H1 (cell line): ENCODE data around the gene SLC22A31. TPM values are rescaled to one million over a fixed set of nuclear protein-coding genes. Genes with fewer than 3 reads are reported as not detected.

ENCODE experiments used
- CTCF ChIA-PET: fragments of 300-600 bp; sonication (Branson Sonifier 250); formaldehyde crosslinking; loops from one replicate; lab custom pipeline; 2021; ENCODE audit not compliant: partially characterized antibody; lab: Charles Lee
- POLR2A ChIA-PET: fragments of 300-600 bp; sonication (Branson Sonifier 250); formaldehyde crosslinking; loops from one replicate; lab custom pipeline; 2021; ENCODE audit warnings: inconsistent platforms; ENCODE audit not compliant: partially characterized antibody; lab: Charles Lee
- DNase-seq, 2 experiments: peaks; one replicate each; pipeline versions ENCODE4 v3.0.0 to v3.0.0-alpha.2; 2010 to 2022; ENCODE audit warnings: low spot score in 2 of 2, low read depth in 1 of 2, mixed read lengths in 1 of 2
- FAIRE-seq: peaks from 2 replicates; lab custom pipeline; 2011; peaks lifted over from hg19 to GRCh38; lab: Jason Lieb, UNC
- H2AFZ ChIP-seq: 2 replicates; pipeline ENCODE4 v1.8.1; 2012; ENCODE audit warnings: low read length, inconsistent platforms
- H2AK5ac ChIP-seq: 2 replicates; pipeline ENCODE4 v1.6.1; 2013; ENCODE audit warnings: low read depth, low read length
- H2BK120ac ChIP-seq: replicated peaks from 2 replicates; pipeline ENCODE3; 2013; ENCODE audit warnings: low read depth, low read length, inconsistent platforms
- H2BK12ac ChIP-seq: 2 replicates; pipeline ENCODE4 v1.6.1; 2013; ENCODE audit warnings: low read depth, low read length
- H2BK15ac ChIP-seq: 2 replicates; pipeline ENCODE4 v1.6.1; 2013; ENCODE audit warnings: low read length
- H2BK20ac ChIP-seq: 2 replicates; pipeline ENCODE4 v1.6.1; 2013; ENCODE audit warnings: low read length
- H2BK5ac ChIP-seq: 2 replicates; pipeline ENCODE4 v1.6.1; 2013; ENCODE audit warnings: low read depth, low read length
- H3K14ac ChIP-seq: 2 replicates; pipeline ENCODE4 v1.6.1; 2013; ENCODE audit warnings: inconsistent platforms; ENCODE audit not compliant: insufficient read length
- H3K18ac ChIP-seq: 2 replicates; pipeline ENCODE4 v1.6.1; 2013; ENCODE audit warnings: low read length; ENCODE audit errors: extremely low read depth
- H3K23ac ChIP-seq: 2 replicates; pipeline ENCODE4 v1.6.1; 2013; ENCODE audit warnings: inconsistent platforms; ENCODE audit not compliant: insufficient read length
- H3K23me2 ChIP-seq: 2 replicates; pipeline ENCODE4 v1.6.1; 2013; ENCODE audit warnings: low read depth, low read length
- H3K27ac ChIP-seq: 2 replicates; pipeline ENCODE4 v1.6.1; 2011; ENCODE audit warnings: low read depth, low read length, inconsistent platforms
- H3K27me3 ChIP-seq, 4 experiments: replicated peaks in 1 of 4; 1 replicate in 1 of 4; 2 replicates in 3 of 4; pipeline versions ENCODE4 v1.6.1 to v1.8.1; 2011 to 2013; ENCODE audit warnings: low read length in 3 of 4, mild to moderate bottlenecking in 3 of 4, inconsistent platforms in 2 of 4, mixed read lengths in 2 of 4, moderate library complexity in 1 of 4; ENCODE audit not compliant: control insufficient read depth in 3 of 4, insufficient read depth in 3 of 4; ENCODE audit errors: extremely low read depth in 1 of 4
- H3K36me3 ChIP-seq, 4 experiments: 2 replicates each; pipeline versions ENCODE4 v1.6.1 to v1.8.1; 2011 to 2013; ENCODE audit warnings: mild to moderate bottlenecking in 4 of 4, low read length in 3 of 4, moderate library complexity in 2 of 4, control low read depth in 1 of 4, inconsistent platforms in 1 of 4; ENCODE audit not compliant: insufficient read depth in 4 of 4, control insufficient read depth in 2 of 4
- H3K4ac ChIP-seq: replicated peaks from 2 replicates; pipeline ENCODE3; 2013; ENCODE audit warnings: low read length, low read depth, mixed read lengths, inconsistent platforms; ENCODE audit not compliant: insufficient read length
- H3K4me1 ChIP-seq, 4 experiments: replicated peaks in 1 of 4; 1 replicate in 1 of 4; 2 replicates in 3 of 4; pipeline versions ENCODE4 v1.6.1 to v1.8.1; 2011 to 2013; ENCODE audit warnings: low read length in 3 of 4, inconsistent platforms in 2 of 4, mixed read lengths in 1 of 4; ENCODE audit not compliant: insufficient read depth in 4 of 4, control insufficient read depth in 3 of 4
- H3K4me2 ChIP-seq, 2 experiments: 2 replicates each; pipeline versions ENCODE4 v1.6.1 to v1.8.1; 2011 to 2013; ENCODE audit warnings: low read depth in 2 of 2, low read length in 2 of 2, control low read depth in 1 of 2, inconsistent platforms in 1 of 2, mild to moderate bottlenecking in 1 of 2; ENCODE audit not compliant: insufficient read depth in 1 of 2
- H3K4me3 ChIP-seq, 4 experiments: fragments of 200-600, 300-600 bp in 1 of 4; sonication (generic), shearing (Covaris generic), sonication (Bioruptor Twin) in 1 of 4; 2 replicates each; pipeline versions ENCODE4 v1.5.1 to v1.8.1; 2011 to 2016; ENCODE audit warnings: low read length in 4 of 4, low read depth in 3 of 4, control low read depth in 2 of 4, inconsistent platforms in 2 of 4, mild to moderate bottlenecking in 2 of 4, mixed read lengths in 1 of 4, moderate library complexity in 1 of 4; ENCODE audit not compliant: insufficient read depth in 2 of 4; ENCODE audit errors: extremely low read depth in 1 of 4
- H3K56ac ChIP-seq: replicated peaks from 2 replicates; pipeline ENCODE3; 2013; ENCODE audit warnings: low read depth, mild to moderate bottlenecking, mixed read lengths, low read length, inconsistent platforms; ENCODE audit not compliant: insufficient read length
- H3K79me1 ChIP-seq: 2 replicates; pipeline ENCODE4 v1.6.1; 2013; ENCODE audit warnings: low read depth, low read length, control low read depth
- H3K79me2 ChIP-seq, 2 experiments: 2 replicates each; pipeline versions ENCODE4 v1.6.1 to v1.8.1; 2012 to 2013; ENCODE audit warnings: low read length in 2 of 2, mild to moderate bottlenecking in 2 of 2, inconsistent platforms in 1 of 2; ENCODE audit not compliant: insufficient read depth in 2 of 2, control insufficient read depth in 1 of 2
- H3K9ac ChIP-seq, 4 experiments: replicated peaks in 1 of 4; 1 replicate in 1 of 4; 2 replicates in 3 of 4; pipeline versions ENCODE4 v1.6.1 to v1.8.1; 2011 to 2013; ENCODE audit warnings: low read depth in 3 of 4, low read length in 3 of 4, control low read depth in 2 of 4, mild to moderate bottlenecking in 2 of 4, moderate library complexity in 2 of 4, inconsistent platforms in 1 of 4; ENCODE audit errors: extremely low read depth in 1 of 4
- H3K9me3 ChIP-seq, 2 experiments: 2 replicates each; pipeline versions ENCODE4 v1.6.1 to v1.8.1; 2012 to 2013; ENCODE audit warnings: mild to moderate bottlenecking in 2 of 2, moderate library complexity in 2 of 2, control low read depth in 1 of 2, inconsistent platforms in 1 of 2, low read depth in 1 of 2, low read length in 1 of 2, mixed read lengths in 1 of 2; ENCODE audit not compliant: insufficient read depth in 2 of 2
- H4K20me1 ChIP-seq, 2 experiments: replicated peaks in 1 of 2; 2 replicates each; pipeline versions ENCODE3 to v1.8.1; 2011 to 2013; ENCODE audit warnings: inconsistent platforms in 2 of 2, low read length in 2 of 2, mild to moderate bottlenecking in 1 of 2; ENCODE audit not compliant: insufficient read depth in 2 of 2, control insufficient read depth in 1 of 2
- H4K5ac ChIP-seq: 2 replicates; pipeline ENCODE4 v1.6.1; 2013; ENCODE audit warnings: low read length, low read depth, mixed read lengths, inconsistent platforms; ENCODE audit not compliant: insufficient read length
- H4K8ac ChIP-seq: 2 replicates; pipeline ENCODE4 v1.8.0; 2013; ENCODE audit warnings: mild to moderate bottlenecking, moderate library complexity, low read length, inconsistent platforms; ENCODE audit not compliant: insufficient read depth; ENCODE audit errors: extremely low read depth
- H4K91ac ChIP-seq: replicated peaks from 2 replicates; pipeline ENCODE3; 2013; ENCODE audit warnings: low read length, mixed read lengths, inconsistent platforms; ENCODE audit not compliant: insufficient read length
- BCL11A ChIP-seq, 2 experiments: IDR thresholded peaks; one replicate each; pipeline ENCODE4 v1.6.1; 2011; ENCODE audit warnings: low read depth in 2 of 2, low read length in 2 of 2, mild to moderate bottlenecking in 2 of 2
- CHD1 ChIP-seq: IDR thresholded peaks from 2 replicates; pipeline ENCODE4 v1.6.1; 2012; ENCODE audit warnings: low read depth, low read length, improper control_type of control experiment
- EGR1 ChIP-seq: IDR thresholded peaks from 2 replicates; pipeline ENCODE4 v1.6.1; 2011; ENCODE audit warnings: low read depth, low read length, borderline replicate concordance
- EP300 ChIP-seq, 2 experiments: IDR thresholded peaks; 1 replicate in 1 of 2; 2 replicates in 1 of 2; pipeline ENCODE4 v1.6.1; 2011 to 2012; ENCODE audit warnings: low read depth in 2 of 2, low read length in 2 of 2, mild to moderate bottlenecking in 2 of 2, borderline replicate concordance in 1 of 2, inconsistent platforms in 1 of 2, moderate library complexity in 1 of 2
- EZH2 ChIP-seq: fragments of 200-600 bp; sonication (generic); IDR thresholded peaks from 2 replicates; pipeline ENCODE4 v1.7.1; 2012; ENCODE audit warnings: low read depth, mild to moderate bottlenecking, moderate library complexity, low read length, inconsistent platforms; ENCODE audit not compliant: severe bottlenecking
- KDM5A ChIP-seq: fragments of 200-600 bp; IDR thresholded peaks from 2 replicates; pipeline ENCODE4 v1.7.1; 2012; ENCODE audit warnings: mild to moderate bottlenecking, low read length, inconsistent platforms, mixed read lengths
- MAX ChIP-seq: IDR thresholded peaks from 2 replicates; pipeline ENCODE4 v1.6.1; 2012; ENCODE audit warnings: inconsistent platforms
- SP1 ChIP-seq: IDR thresholded peaks from 2 replicates; pipeline ENCODE4 v1.6.1; 2011; ENCODE audit warnings: low read depth, low read length
- USF2 ChIP-seq: IDR thresholded peaks from 2 replicates; pipeline ENCODE4 v1.6.1; 2011; ENCODE audit warnings: low read length, improper control_type of control experiment
- WGBS, 2 experiments: shearing (Covaris generic) in 1 of 2; methylation state at CpG; one replicate each; pipeline versions ENCODE4 v1.1.6 to v1.1.7; 2013 to 2015; ENCODE audit warnings: low lambda C conversion rate in 2 of 2, mixed read lengths in 2 of 2, inconsistent platforms in 1 of 2, low coverage in 1 of 2, missing lambda C conversion rate in 1 of 2; ENCODE audit not compliant: insufficient replicate concordance in 2 of 2, insufficient coverage in 1 of 2, insufficient read length in 1 of 2; ENCODE audit errors: extremely low coverage in 1 of 2, missing lambda C conversion rate in 1 of 2; 5-methylcytosine and 5-hydroxymethylcytosine counted together
- polyA plus RNA-seq, 7 experiments: library from polyadenylated mRNA; depleted of rRNA in 3 of 7; stranded (reverse) in 5 of 7; unstranded in 2 of 7; fragments of >200 nt in 5 of 7; fragments of 200-250 nt in 2 of 7; gene quantifications; 1 replicate in 5 of 7; 2 replicates in 1 of 7; 4 replicates in 1 of 7; pipeline versions ENCODE4 v1.2.1 to v1.2.3, GENCODE V29; 2011 to 2013; ENCODE audit warnings: missing spikeins in 2 of 7, mixed read lengths in 2 of 7
- total RNA-seq: library from RNA; stranded (reverse); fragmentation: NEBNext Ultra II Directional; extraction: Animal tissue kit (Norgen Biotek cat#: 25700); gene quantifications from 2 replicates; pipeline ENCODE4 v1.2.1, GENCODE V29; 2021

SLC22A31 gene
- total and polyA plus RNA-seq, 2 of the 8 experiments (the other 6 are each of a cell fraction or from before 2014, with no cell fraction given): 7.7 to 10.6 TPM

- Histone ChIP-seq H2BK12ac (no peak overlapping the region), H3K79me2 (no peaks in the 10 kb centered on the region), H3K4me2 (peak overlapping the region; percentile 80 to 92), H3K27ac (no peak overlapping the region), H4K5ac (no peak overlapping the region), H3K4ac (no peak overlapping the region), H3K4me1 (peaks cover 0 to 12% (median 8%) of the 10 kb centered on the region in 4 experiments; a peak in 5 of 7 replicates), H3K79me1 (no peaks in the 10 kb centered on the region), H2BK20ac (no peak overlapping the region), H3K14ac (no peak overlapping the region), H4K20me1 (peaks cover 0 to 4% of the 10 kb centered on the region in 2 experiments), H3K4me3 (peak overlapping the region; percentile 36 to 67 (median 48)), H2BK15ac (no peak overlapping the region), H4K91ac (no peak overlapping the region), H3K36me3 (no peaks in the 10 kb centered on the region), H3K9ac (peak overlapping the region in 1 of 4 experiments; percentile 30; a peak in 2 of 7 replicates), H2BK120ac (no peak overlapping the region), H2BK5ac (no peak overlapping the region), H3K56ac (no peak overlapping the region), H3K18ac (no peak overlapping the region; the same call in 1 of the 2 replicates), H2AFZ (no peak overlapping the region), H2AK5ac (no peak overlapping the region), H4K8ac (peak overlapping the region; percentile 51; the same call in 1 of the 2 replicates), H3K23me2 (peaks cover 10% of the 10 kb centered on the region; the same call in 1 of the 2 replicates), H3K27me3 (peaks cover 11 to 40% (median 30%) of the 10 kb centered on the region in 4 experiments), H3K23ac (no peak overlapping the region), H3K9me3 (no peaks in the 10 kb centered on the region)
- ChIA-PET CTCF (no interaction called here), POLR2A (interaction anchor here (0.6 to 1.2 kb wide), 3 partner anchors 16 to 391 kb away, joined by 3 to 4 read pairs (median 3); partner anchors contain the start of gene ZNF778)
- WGBS, 2 experiments: 20% methylated on average over 1 of the region's 111 CpGs; no CpG with 5 or more reads in 1 of the 2 experiments
- FAIRE-seq (no peak), DNase-seq (peak; percentile 53 to 99)
- TF ChIP-seq CHD1 (no peak), EP300 (IDR thresholded peaks at IDR 0.05; ENCODE audit: borderline replicate concordance in 1 of 2, low read depth in 2 of 2, low read length in 2 of 2) (no peak), USF2 (peak; percentile 44; the same call in 1 of the 2 replicates), BCL11A (IDR thresholded peaks at IDR 0.05; ENCODE audit: low read depth in 2 of 2, low read length in 2 of 2) (no peak), MAX (peak; percentile 50; the same call in 1 of the 2 replicates), EZH2 (peak; percentile 26), SP1 (no peak), EGR1 (no peak), KDM5A (no peak)
Observed at GRCh38 chr16:89201439-89202377, 1.4 kb upstream of the SLC22A31 start.
